GM23248 (cell line): Measurements from ENCODE around the gene SULF2. TPM values are rescaled to one million over a fixed set of nuclear protein-coding genes. Genes with fewer than 3 reads are reported as not detected.

Source experiments
- DNase-seq: peaks from one replicate; pipeline ENCODE4 v3.0.0-alpha.2; 2015
- H2AFZ ChIP-seq: fragments of 200-600 bp; sonication (generic); 2 replicates; pipeline ENCODE4 v1.6.1; 2016; ENCODE audit warnings: antibody characterized with exemption
- H3F3A ChIP-seq: fragments of 200-600 bp; sonication (generic); 2 replicates; pipeline ENCODE4 v1.6.1; 2016; ENCODE audit warnings: mild to moderate bottlenecking, antibody characterized with exemption, mixed run types; ENCODE audit not compliant: insufficient read depth
- H3K27ac ChIP-seq: fragments of 200-600 bp; sonication (generic); 2 replicates; pipeline ENCODE4 v1.5.1; 2016; ENCODE audit warnings: mild to moderate bottlenecking
- H3K27me3 ChIP-seq: fragments of 200-600 bp; sonication (generic); replicated peaks from 2 replicates; pipeline ENCODE4 v1.6.1; 2016; ENCODE audit warnings: mild to moderate bottlenecking; ENCODE audit not compliant: insufficient read depth
- H3K36me3 ChIP-seq: fragments of 200-600 bp; sonication (generic); 2 replicates; pipeline ENCODE4 v1.6.1; 2016; ENCODE audit warnings: low read depth, mild to moderate bottlenecking
- H3K4me1 ChIP-seq: fragments of 200-600 bp; sonication (generic); 2 replicates; pipeline ENCODE4 v1.6.1; 2016; ENCODE audit warnings: mild to moderate bottlenecking; ENCODE audit not compliant: insufficient read depth
- H3K4me2 ChIP-seq: fragments of 200-600 bp; sonication (generic); one replicate; pipeline ENCODE4 v1.6.1; 2016; ENCODE audit warnings: mild to moderate bottlenecking; ENCODE audit not compliant: unreplicated experiment
- H3K4me3 ChIP-seq: fragments of 200-600 bp; sonication (generic); 2 replicates; pipeline ENCODE4 v1.5.1; 2016; ENCODE audit warnings: mild to moderate bottlenecking
- H3K79me2 ChIP-seq: fragments of 200-600 bp; sonication (generic); 2 replicates; pipeline ENCODE4 v1.6.1; 2016; ENCODE audit warnings: mild to moderate bottlenecking; ENCODE audit not compliant: insufficient read depth
- H3K9ac ChIP-seq: fragments of 200-600 bp; sonication (generic); 2 replicates; pipeline ENCODE4 v1.6.1; 2016; ENCODE audit warnings: mild to moderate bottlenecking
- H3K9me2 ChIP-seq: fragments of 200-600 bp; sonication (generic); 2 replicates; pipeline ENCODE4 v1.6.1; 2016; ENCODE audit warnings: mixed run types, mild to moderate bottlenecking, moderate library complexity; ENCODE audit not compliant: insufficient read depth
- H3K9me3 ChIP-seq: fragments of 200-600 bp; sonication (generic); one replicate; pipeline ENCODE4 v1.6.1; 2017; ENCODE audit warnings: low read depth
- H4K20me1 ChIP-seq: fragments of 200-600 bp; sonication (generic); 2 replicates; pipeline ENCODE4 v1.6.0; 2016; ENCODE audit not compliant: insufficient read depth
- EZH2 ChIP-seq: fragments of 200-600 bp; sonication (generic); IDR thresholded peaks from 2 replicates; pipeline ENCODE4 v1.6.1; 2018; ENCODE audit warnings: antibody characterized with exemption, mild to moderate bottlenecking; ENCODE audit not compliant: insufficient read depth, poor library complexity, severe bottlenecking
- EZH2phosphoT487 ChIP-seq: fragments of 200-600 bp; sonication (generic); IDR thresholded peaks from 2 replicates; pipeline ENCODE4 v1.6.1; 2018; ENCODE audit warnings: antibody characterized with exemption, moderate library complexity, mild to moderate bottlenecking, low read depth; ENCODE audit not compliant: insufficient read depth
- WGBS, 2 experiments: methylation state at CpG; one replicate each; pipeline ENCODE4 v1.1.6; 2015 to 2017; ENCODE audit warnings: low lambda C conversion rate in 2 of 2, low coverage in 1 of 2; ENCODE audit errors: missing lambda C conversion rate in 2 of 2; 5-methylcytosine and 5-hydroxymethylcytosine counted together
- in situ Hi-C: fragments of 300-500 bp; cut with MboI; formaldehyde crosslinking; loops from 2 replicates; pipeline ENCODE4 v1.15.0; 2020
- polyA plus RNA-seq: library from polyadenylated mRNA; unstranded; fragments of >200 nt; fragmentation: Nextera tagmentation; extraction: Ambion mirVana; gene quantifications from 2 replicates; pipeline ENCODE4 v1.2.1, GENCODE V29; 2016
- total RNA-seq: library from RNA; depleted of rRNA; stranded (reverse); fragments of >200 nt; shearing (Covaris generic); gene quantifications from 2 replicates; pipeline ENCODE4 v1.2.3, GENCODE V29; 2014

SULF2 gene
- total and polyA plus RNA-seq, 2 experiments from 2014 or later: 2.0 to 5.6 TPM

GRCh38 chr20:47792021-47792618 lies 6.8 kb upstream of the SULF2 start:
- in situ Hi-C loops: no loop called here
- Histone ChIP-seq H3K4me3 (no peak overlapping the region), H3K4me1 (peaks cover 8% of the 10 kb centered on the region), H3K27ac (peak overlapping the region; percentile 2; the same call in 1 of the 2 replicates), H3F3A (peaks cover 16% of the 10 kb centered on the region), H3K9me3 (no peaks in the 10 kb centered on the region), H3K9me2 (no peaks in the 10 kb centered on the region), H3K27me3 (peaks cover 13% of the 10 kb centered on the region), H2AFZ (no peak overlapping the region), H3K36me3 (no peaks in the 10 kb centered on the region), H3K9ac (no peak overlapping the region), H3K4me2 (peak overlapping the region; percentile 0), H3K79me2 (no peaks in the 10 kb centered on the region), H4K20me1 (no peaks in the 10 kb centered on the region)
- WGBS, 2 experiments: 13 to 15% methylated on average over 9 of the region's 9 CpGs
- TF ChIP-seq EZH2 (no peak), EZH2phosphoT487 (no peak)
- peak; percentile 95 for DNase-seq

- H3K27ac ChIP-seq: no peak overlapping the region
- in situ Hi-C loops: no loop called here
- no peak overlapping the region for H3K4me2 ChIP-seq
- no peaks in the 10 kb centered on the region for H4K20me1 ChIP-seq
- TF ChIP-seq EZH2 (no peak), EZH2phosphoT487 (no peak)
- peaks cover 16% of the 10 kb centered on the region for H3F3A ChIP-seq
- peaks cover 8% of the 10 kb centered on the region for H3K4me1 ChIP-seq
- H3K27me3 ChIP-seq: peaks cover 19% of the 10 kb centered on the region
- H3K4me3 ChIP-seq: no peak overlapping the region
- no peak overlapping the region for H2AFZ ChIP-seq
- H3K9me2 ChIP-seq: no peaks in the 10 kb centered on the region
- DNase-seq: no peak
- no peaks in the 10 kb centered on the region for H3K79me2 ChIP-seq
- WGBS, 2 experiments: 92 to 94% methylated on average over 2 of the region's 2 CpGs
- H3K36me3 ChIP-seq: no peaks in the 10 kb centered on the region
- no peaks in the 10 kb centered on the region for H3K9me3 ChIP-seq
- H3K9ac ChIP-seq: no peak overlapping the region
Measured at GRCh38 chr20:47791084-47791599, 5.9 kb upstream of the SULF2 start.

DNA sequence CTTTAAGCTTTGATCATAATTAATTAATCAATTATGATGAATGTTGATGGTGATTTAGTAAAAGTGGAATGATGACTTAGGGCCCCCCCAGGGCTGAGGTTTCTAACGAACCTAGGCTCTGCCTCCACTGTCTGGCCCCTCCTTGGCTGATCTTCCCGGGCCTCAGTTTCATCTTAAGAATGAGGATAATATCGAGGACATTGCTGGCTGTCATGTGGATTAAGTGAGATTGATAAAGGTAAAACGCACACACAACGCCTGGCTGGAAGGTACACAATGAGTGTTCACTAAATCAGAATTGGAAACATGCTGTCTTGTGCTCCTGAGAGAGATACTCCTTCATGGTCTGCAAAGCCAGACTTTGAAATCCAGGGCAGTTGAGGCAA lies 5.3 kb upstream of the SULF2 start:
- no peak overlapping the region for H3K9ac ChIP-seq
- TF ChIP-seq EZH2 (no peak), EZH2phosphoT487 (no peak)
- H3K9me3 ChIP-seq: no peaks in the 10 kb centered on the region
- no peaks in the 10 kb centered on the region for H4K20me1 ChIP-seq
- H3K4me1 ChIP-seq: peaks cover 8% of the 10 kb centered on the region
- H3K36me3 ChIP-seq: no peaks in the 10 kb centered on the region
- H3K27ac ChIP-seq: no peak overlapping the region
- H3K9me2 ChIP-seq: no peaks in the 10 kb centered on the region
- H3K4me3 ChIP-seq: no peak overlapping the region
- no peaks in the 10 kb centered on the region for H3K79me2 ChIP-seq
- peaks cover 16% of the 10 kb centered on the region for H3F3A ChIP-seq
- peaks cover 22% of the 10 kb centered on the region for H3K27me3 ChIP-seq
- no peak overlapping the region for H2AFZ ChIP-seq
- no peak overlapping the region for H3K4me2 ChIP-seq
- in situ Hi-C loops: no loop called here
- DNase-seq: no peak
- 83% methylated on average over 5 of the region's 5 CpGs for WGBS, 2 experiments

DNA sequence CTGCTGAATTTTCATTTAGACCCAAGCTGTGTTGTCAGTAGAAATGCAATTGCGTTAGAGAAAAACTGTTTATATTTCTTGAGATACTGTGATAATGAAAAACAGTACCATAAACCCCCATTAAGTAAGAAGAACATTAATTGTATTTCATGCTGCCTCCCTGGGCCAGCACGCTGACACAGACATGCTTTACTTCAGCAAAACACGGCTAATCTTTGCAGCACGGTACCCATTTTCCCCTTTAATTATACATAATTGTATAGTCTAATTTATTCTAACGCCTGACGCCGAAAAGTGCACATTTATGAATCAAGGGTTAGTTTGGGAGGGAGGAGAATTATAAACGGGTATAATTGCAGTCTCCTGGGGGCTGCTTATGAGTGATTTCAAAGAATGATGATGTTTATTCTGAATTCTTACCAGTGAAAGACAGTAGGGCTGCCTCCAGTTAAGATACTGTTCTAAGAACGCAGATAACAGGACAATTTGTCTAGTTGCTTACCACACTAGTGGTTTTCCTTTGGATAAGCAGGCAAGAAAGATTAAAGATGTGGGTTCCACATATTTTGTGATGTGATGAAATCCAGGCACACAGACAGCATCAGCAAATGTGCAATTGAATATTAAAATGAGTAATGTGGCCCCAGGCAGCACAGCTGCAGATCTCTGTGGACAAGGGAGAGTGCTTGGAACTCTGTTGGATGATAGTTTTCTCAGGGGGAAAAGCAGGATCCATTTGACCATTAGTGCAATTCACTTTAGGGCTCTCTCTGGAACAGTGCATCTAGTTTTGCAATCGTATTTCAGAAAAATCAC lies 4.7 kb upstream of the SULF2 start:
- Histone ChIP-seq H3F3A (peaks cover 16% of the 10 kb centered on the region), H3K9ac (no peak overlapping the region), H3K4me2 (no peak overlapping the region), H3K27ac (no peak overlapping the region), H3K4me1 (peaks cover 8% of the 10 kb centered on the region), H3K4me3 (no peak overlapping the region), H3K27me3 (peaks cover 22% of the 10 kb centered on the region), H3K9me2 (no peaks in the 10 kb centered on the region), H4K20me1 (no peaks in the 10 kb centered on the region), H3K36me3 (no peaks in the 10 kb centered on the region), H3K79me2 (no peaks in the 10 kb centered on the region), H3K9me3 (no peaks in the 10 kb centered on the region), H2AFZ (no peak overlapping the region)
- peak; percentile 75; the same call in 1 of the 2 replicates for TF ChIP-seq EZH2phosphoT487
- TF ChIP-seq EZH2: no peak
- 45 to 46% methylated on average over 10 of the region's 10 CpGs for WGBS, 2 experiments
- in situ Hi-C loops: loop anchor here (10.0 kb wide), 2 partner anchors 505 to 825 kb away; no protein-coding TSS in a partner anchor
- peak; percentile 68 for DNase-seq
